ENCODE data around the gene ANHX.

Gene ANHX

GRCh38 chr12:133172491-133172890 is 63.2 kb downstream of the ANHX start:
- no peak overlapping the region for H3K27ac Mint-ChIP-seq
- H3K9me3 Mint-ChIP-seq, result peaks cover 61% of the 10 kb centered on the region
- H3K27me3 Mint-ChIP-seq (ENCODE audit: low read depth), result no peaks in the 10 kb centered on the region
- H3K4me1 Mint-ChIP-seq, result no peaks in the 10 kb centered on the region
- peaks cover 4% of the 10 kb centered on the region for H3K36me3 Mint-ChIP-seq (ENCODE audit: low read depth)
- TF ChIP-seq, protein P1, sequence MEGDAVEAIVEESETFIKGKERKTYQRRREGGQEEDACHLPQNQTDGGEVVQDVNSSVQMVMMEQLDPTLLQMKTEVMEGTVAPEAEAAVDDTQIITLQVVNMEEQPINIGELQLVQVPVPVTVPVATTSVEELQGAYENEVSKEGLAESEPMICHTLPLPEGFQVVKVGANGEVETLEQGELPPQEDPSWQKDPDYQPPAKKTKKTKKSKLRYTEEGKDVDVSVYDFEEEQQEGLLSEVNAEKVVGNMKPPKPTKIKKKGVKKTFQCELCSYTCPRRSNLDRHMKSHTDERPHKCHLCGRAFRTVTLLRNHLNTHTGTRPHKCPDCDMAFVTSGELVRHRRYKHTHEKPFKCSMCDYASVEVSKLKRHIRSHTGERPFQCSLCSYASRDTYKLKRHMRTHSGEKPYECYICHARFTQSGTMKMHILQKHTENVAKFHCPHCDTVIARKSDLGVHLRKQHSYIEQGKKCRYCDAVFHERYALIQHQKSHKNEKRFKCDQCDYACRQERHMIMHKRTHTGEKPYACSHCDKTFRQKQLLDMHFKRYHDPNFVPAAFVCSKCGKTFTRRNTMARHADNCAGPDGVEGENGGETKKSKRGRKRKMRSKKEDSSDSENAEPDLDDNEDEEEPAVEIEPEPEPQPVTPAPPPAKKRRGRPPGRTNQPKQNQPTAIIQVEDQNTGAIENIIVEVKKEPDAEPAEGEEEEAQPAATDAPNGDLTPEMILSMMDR (IDR thresholded peaks at IDR 0.05; ENCODE audit: unreplicated experiment in 3 of 3), result no peak
- no peak overlapping the region for H3K4me3 Mint-ChIP-seq
